ELR (cell line): ENCODE measurements around the gene UBE4B.
"Not testable (repeated sequence)": the region's sequence is repeated elsewhere in the genome, so short reads cannot be mapped to it uniquely, and the experiment has no call there.

Experiments used
- DNase-seq: peaks from one replicate; pipeline ENCODE4 v3.0.0-alpha.2; 2015; ENCODE audit warnings: low read depth

The UBE4B gene

GRCh38 chr1:10177876-10178275 is 145.1 kb downstream of the UBE4B start:
- no peak for DNase-seq

DNA sequence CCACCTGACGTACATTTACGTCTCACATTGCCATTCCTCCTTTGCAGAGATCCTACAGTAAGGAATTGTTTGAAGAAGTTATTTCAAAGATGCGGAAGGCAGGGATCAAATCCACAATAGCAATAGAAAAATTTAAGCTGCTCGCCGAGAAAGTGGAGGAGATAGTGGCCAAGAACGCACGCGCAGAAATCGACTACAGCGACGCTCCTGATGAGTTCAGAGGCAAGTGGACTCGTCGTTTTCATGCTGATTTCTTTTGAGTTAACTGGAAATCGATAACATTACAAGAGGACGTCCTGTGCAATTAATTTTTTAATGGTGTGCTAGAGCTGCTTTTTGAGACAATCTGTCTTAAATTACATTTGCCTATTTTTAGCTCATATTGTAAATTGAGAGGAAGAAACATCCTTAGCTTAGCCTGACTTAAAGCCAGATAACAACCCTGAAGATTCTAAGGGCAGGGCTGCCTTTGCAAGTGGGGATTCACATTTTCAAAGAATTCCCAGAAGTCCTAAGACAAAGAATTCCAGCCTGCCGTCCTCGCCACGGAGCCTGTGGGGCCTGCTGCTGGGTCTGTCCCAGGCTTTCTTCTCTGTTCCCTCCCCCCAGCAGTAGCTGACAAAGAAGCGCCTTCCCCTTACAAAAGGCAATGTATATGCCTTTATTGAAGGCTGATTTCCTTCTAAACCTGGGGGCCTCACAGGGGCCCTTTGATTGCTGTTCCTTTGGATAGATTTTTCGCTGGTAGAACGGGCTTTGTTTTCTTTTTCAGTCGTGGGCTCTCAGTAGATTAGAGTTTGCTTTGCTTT is 146.0 kb downstream of the UBE4B start:
- no peak for DNase-seq

GRCh38 chr1:10179406-10180091 is 146.8 kb downstream of the UBE4B start:
- DNase-seq: no peak

DNA sequence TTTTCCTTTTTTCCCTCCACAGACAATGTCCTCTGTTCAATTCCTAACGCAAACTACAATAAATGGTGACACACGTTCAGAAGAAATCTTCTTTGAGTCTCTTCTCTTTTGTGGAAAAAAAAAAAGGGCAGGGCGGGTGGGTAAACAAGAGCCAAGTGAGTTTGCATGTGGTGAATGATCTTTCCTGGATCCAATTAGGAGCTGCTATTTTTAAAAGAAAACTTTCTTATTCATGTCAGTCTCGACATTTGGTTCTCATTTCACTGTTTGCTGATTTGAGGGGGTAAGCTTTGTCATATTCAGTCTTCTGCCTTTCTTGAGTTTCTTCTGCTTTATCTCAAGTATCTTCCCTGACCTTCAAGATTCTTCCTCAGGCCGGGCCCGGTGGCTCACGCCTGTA is 148.4 kb downstream of the UBE4B start:
- DNase-seq: no peak

DNA sequence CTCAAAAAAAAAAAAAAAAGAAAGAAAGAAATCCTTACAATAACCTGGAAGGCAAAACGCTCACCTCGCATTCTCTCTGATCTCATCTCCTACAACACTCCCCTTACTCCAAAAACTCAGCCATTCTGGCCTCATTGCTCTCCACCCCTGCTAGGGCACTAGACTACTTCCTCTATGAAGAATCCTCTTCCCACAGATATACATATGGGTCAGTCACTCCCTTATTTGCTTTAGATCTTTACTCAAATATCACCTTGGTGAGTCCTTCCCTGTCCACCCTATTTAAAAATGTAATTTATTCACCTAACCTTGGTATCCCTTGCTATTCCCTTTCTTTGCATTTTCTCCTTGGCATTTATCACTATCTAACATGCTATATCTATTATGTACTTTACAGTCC is 153.0 kb downstream of the UBE4B start:
- DNase-seq: no peak

- no peak for DNase-seq
Measured at GRCh38 chr1:10186331-10187025, 153.7 kb downstream of the UBE4B start.

DNA sequence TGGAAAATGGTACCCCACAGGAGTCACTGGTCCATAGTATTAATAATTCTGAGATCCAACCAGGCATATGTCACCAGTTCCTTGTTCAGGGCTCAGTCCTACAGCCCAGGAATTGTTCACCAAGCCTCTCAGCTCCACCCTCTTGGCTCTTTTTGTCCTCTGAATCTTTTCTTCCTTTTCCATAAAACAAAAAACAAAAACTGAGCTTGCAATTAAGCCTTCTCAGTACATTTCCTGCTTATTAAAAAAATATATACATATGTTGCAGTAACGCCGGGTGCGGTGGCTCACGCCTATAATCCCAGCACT is 154.2 kb downstream of the UBE4B start:
- DNase-seq: no peak

DNA sequence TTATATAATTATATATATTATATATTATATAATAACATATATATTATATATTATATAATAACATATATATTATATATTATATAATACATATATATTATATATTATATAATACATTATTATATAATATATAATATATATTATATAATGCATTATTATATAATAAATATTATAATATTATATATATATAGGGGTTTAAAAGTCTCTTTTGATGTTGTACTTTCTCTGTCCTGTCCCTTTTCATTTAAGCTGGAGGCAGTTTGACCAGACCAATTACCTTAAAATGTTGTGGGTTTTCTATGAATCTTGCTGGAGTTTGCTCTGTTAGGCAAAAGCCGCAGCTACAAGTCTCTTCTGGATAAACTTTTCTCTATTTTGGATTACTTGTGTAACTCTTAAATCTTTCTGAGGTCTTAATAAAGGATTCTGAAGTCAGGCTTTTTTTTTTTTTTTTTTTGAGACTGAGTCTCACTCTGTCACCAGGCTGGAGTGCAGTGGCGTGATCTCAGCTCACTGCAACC is 155.4 kb downstream of the UBE4B start:
- no peak for DNase-seq

- DNase-seq: no peak
Measured at GRCh38 chr1:10189659-10190058, 156.9 kb downstream of the UBE4B start.

DNA sequence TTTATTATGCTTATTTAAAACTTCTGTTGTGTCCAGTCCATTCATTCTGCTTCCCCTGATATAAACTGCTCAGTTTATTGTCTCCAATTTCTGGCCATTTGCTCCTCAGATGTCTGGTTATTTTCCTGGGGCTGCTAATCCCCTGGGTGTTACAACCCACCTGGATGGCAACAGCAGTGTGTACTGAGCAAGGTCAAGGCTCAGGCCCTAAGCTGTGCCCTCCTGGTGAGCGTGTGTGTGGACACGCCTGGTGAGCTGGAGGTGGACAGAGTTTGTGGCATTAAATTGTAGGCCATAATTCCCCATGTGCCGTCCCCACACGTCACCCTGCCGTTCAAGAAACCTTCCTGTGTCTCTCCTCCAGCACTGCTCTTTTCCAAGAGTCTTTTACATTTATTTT is 159.5 kb downstream of the UBE4B start:
- no peak for DNase-seq

- DNase-seq: no peak
Measured at GRCh38 chr1:10193288-10193687, 160.5 kb downstream of the UBE4B start.

DNA sequence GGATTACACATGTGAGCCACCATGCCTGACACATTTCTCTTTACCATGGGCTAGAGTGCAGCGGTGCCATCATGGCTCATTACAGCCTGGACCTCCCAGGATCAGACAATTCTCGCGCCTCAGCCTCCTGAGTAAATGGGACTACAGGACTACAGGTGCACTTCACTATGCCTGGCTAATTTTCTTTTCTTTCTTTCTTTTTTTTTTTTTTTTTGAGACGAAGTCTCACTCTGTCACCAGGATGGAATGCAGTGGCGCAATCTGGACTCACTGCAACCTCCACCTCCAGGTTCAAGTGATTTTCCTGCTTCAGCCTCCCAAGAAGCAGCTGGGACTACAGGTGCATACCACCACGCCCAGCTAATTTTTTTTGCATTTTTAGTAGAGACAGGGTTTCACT is 162.8 kb downstream of the UBE4B start:
- peak; percentile 65 for DNase-seq

DNA sequence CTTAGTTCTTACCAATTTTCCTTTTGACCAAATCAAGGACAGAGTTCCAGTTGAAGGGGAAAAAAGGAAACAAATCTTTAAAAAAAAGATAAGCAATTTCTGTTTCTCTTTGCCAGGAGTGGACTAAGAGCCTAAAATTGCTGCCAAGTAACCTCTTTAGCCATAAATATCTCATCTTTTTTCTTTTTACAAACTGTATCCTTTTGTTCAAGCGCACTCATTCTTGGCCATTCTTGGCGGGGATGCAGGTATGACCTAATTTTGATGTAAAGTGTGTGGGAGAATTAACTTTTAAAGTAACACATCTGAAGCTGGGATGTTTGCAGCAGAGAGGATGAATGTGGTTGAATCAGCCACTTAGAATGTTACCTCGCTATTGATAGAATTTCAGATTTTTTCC is 164.2 kb downstream of the UBE4B start:
- no peak for DNase-seq

DNA sequence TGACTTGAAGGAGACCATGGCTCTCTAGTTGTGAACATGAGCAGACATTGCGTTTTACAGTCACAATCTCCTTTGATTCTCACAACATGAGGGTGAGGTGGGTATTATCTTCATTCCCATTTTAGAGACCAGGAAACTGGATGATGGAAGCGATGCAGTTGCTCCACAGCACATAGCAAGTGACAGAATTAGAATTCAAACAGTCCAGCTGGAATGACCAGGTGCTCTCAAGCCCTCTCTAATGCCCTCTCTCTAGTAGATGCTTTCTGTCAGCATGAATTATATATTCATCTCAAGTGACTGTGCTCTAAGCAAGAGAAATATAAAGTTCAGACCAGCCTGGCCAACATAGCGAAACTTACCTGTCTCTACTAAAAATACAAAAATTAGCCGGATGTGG is 167.9 kb downstream of the UBE4B start:
- DNase-seq: no peak

- DNase-seq: no peak
Measured at GRCh38 chr1:10204003-10204642, 171.4 kb downstream of the UBE4B start.

- not testable (repeated sequence) for DNase-seq
Measured at GRCh38 chr1:10205206-10205605, 172.4 kb downstream of the UBE4B start.

- DNase-seq: no peak
Measured at GRCh38 chr1:10207810-10208209, 175.1 kb downstream of the UBE4B start.

DNA sequence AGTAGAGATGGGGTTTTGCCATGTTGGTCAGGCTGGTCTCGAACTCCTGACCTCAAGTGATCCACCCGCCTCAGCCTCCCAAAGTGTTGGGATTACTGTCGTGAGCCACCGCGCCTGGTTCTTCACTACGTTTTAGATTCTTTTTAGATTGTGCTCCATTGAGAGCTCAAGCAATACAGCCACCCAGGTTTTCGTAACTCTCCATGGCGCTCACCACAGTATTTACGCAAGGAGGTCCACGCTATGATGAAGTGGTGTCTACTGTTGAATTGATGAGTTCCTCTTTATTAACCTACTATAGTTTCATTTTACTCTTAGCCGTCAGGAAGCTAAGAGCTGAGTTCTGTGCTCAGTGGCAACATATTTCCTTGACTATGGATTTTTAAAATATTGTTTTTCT is 175.8 kb downstream of the UBE4B start:
- no peak for DNase-seq

DNA sequence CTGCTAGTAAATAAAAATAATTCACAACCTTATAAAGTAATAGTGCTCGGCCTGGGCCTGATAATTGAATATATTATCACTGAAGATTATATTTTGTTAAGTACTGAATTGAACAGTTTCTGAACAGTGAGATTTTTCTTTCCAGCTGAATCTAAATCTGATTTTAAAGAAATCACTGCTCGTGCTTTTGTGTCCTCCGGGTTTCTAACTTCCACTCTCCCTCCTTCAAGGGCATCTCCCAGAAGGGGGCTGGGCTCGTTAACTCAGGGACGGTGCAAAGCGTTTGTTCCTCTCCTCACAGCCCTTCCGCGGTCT is 176.8 kb downstream of the UBE4B start:
- no peak for DNase-seq

DNA sequence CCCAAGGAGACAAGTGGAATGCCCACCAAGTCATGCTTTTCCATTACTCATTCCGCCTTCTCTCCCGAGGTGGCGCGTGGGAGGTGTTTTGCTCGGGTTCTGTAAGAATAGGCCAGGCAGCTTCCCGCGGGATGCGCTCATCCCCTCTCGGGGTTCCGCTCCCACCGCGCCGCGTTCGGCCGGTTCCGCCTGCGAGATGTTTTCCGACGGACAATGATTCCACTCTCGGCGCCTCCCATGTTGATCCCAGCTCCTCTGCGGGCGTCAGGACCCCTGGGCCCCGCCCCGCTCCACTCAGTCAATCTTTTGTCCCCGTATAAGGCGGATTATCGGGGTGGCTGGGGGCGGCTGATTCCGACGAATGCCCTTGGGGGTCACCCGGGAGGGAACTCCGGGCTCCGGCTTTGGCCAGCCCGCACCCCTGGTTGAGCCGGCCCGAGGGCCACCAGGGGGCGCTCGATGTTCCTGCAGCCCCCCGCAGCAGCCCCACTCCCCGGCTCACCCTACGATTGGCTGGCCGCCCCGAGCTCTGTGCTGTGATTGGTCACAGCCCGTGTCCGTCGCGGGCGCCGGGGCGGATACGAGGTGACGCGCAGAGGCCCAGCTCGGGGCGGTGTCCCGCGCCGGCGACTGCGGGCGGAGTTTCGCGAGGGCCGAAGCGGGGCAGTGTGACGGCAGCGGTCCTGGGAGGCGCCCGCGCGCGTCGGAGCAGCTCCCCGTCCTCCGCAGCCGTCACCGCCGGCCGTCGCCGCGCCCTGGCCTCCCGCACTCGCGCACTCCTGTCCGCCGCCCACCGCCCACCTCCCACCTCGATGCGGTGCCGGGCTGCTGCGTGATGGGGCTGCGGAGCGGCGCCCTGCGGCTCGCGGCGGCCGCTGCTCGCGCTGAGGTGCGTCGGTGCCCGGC is 177.4 kb downstream of the UBE4B start, which contains the start of gene KIF1B:
Gene KIF1B, plus strand, starts transcription at position 666 of the 906 bp plus-strand sequence. CDS start 21,759 bp downstream, outside the sequence.
- DNase-seq: peak; percentile 97
